Suprapubic skin (tissue), 4 donors: ENCODE results near the gene SLC25A11.

ENCODE experiments used
- CTCF ChIP-seq, 2 donors: fragments of 200-600 bp in 1 of 2; fragments of 450-650 bp in 1 of 2; sonication (generic) in 1 of 2; IDR thresholded peaks; one replicate each; pipeline ENCODE4 v1.5.1; 2016 to 2019; ENCODE audit warnings: antibody characterized with exemption in 2 of 2, mild to moderate bottlenecking in 1 of 2, moderate library complexity in 1 of 2
- EP300 ChIP-seq: sonication (generic); formaldehyde crosslinking; IDR thresholded peaks from one replicate; pipeline ENCODE4 v1.6.1; 2017; ENCODE audit warnings: antibody characterized with exemption
- POLR2A ChIP-seq, 2 donors: fragments of 450-650 bp; IDR thresholded peaks; one replicate each; pipeline ENCODE4 v1.6.1; 2017; ENCODE audit warnings: antibody characterized with exemption in 2 of 2, mild to moderate bottlenecking in 2 of 2, moderate library complexity in 2 of 2
- POLR2AphosphoS5 ChIP-seq, 3 donors: sonication (generic); formaldehyde crosslinking; IDR thresholded peaks; one replicate each; pipeline ENCODE4 v1.6.1; 2017; ENCODE audit warnings: antibody characterized with exemption in 3 of 3

- TF ChIP-seq POLR2A (IDR thresholded peaks at IDR 0.05) (no peak), CTCF (IDR thresholded peaks at IDR 0.05) (no peak), POLR2AphosphoS5 (IDR thresholded peaks at IDR 0.05) (no peak), EP300 (no peak)
These were observed 13.7 kb upstream of the SLC25A11 start for GRCh38 chr17:4953451-4953961.
